LNCAP (cell line): ENCODE data around the gene GRIK3.

Source experiments
- TF ChIP-seq, protein P1 (sequence below): fragments of 450-650 bp; IDR thresholded peaks from 2 replicates; pipeline ENCODE4 v1.5.1; 2017; ENCODE audit warnings: mild to moderate bottlenecking

Gene GRIK3

DNA sequence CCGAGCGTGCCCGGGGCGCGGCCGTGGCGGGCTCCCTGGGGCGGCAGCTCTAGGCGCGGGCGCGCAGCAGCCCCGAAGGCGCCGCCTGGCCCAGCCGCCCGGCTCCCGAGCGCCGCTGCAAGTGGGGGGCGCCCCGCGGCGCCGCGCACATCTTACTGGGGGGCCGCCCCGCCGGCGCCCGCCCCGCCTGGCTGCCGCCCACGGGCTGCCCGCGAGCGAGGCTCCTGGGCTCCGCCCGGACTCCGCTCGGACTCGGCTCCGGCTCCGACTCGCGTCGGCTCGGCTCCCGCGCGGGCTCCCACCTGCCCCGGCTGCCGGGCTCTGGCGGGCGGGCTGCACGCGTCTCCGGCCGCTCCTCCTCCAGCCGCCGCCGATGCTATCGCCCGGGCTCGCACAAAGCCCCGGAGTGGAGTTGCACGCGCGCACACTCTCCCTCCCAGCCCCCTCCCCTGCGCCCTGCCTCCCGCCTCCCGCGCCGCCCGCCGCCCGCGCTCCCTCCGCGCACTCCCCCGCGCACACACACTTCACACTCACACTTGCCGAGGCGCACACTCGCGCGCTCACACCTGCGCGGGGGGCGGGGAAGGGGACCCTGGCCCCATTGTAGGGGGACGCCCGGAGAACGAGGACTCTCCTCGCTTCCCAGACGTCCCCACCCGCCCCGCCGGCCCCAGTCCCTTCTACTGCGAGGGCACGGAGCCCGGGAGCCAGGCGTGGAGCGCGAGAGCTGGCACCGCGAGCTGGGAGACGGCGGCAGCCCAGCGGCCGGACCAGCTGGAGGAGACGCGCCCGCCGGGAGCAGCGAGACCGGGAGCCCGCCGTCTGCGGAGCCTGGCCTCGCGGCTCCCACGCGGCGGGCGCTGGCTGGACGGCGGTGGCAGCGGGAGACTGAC lies at the start of gene GRIK3:
GRIK3 (minus strand) TSS at position 395 of the 893 bp plus-strand sequence. CDS start 407 bp downstream, outside the sequence.
- TF ChIP-seq, protein P1, sequence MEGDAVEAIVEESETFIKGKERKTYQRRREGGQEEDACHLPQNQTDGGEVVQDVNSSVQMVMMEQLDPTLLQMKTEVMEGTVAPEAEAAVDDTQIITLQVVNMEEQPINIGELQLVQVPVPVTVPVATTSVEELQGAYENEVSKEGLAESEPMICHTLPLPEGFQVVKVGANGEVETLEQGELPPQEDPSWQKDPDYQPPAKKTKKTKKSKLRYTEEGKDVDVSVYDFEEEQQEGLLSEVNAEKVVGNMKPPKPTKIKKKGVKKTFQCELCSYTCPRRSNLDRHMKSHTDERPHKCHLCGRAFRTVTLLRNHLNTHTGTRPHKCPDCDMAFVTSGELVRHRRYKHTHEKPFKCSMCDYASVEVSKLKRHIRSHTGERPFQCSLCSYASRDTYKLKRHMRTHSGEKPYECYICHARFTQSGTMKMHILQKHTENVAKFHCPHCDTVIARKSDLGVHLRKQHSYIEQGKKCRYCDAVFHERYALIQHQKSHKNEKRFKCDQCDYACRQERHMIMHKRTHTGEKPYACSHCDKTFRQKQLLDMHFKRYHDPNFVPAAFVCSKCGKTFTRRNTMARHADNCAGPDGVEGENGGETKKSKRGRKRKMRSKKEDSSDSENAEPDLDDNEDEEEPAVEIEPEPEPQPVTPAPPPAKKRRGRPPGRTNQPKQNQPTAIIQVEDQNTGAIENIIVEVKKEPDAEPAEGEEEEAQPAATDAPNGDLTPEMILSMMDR = no peak

GRCh38 chr1:37084013-37084412 lies 49.7 kb upstream of the GRIK3 start:
- TF ChIP-seq, protein P1 = no peak

DNA sequence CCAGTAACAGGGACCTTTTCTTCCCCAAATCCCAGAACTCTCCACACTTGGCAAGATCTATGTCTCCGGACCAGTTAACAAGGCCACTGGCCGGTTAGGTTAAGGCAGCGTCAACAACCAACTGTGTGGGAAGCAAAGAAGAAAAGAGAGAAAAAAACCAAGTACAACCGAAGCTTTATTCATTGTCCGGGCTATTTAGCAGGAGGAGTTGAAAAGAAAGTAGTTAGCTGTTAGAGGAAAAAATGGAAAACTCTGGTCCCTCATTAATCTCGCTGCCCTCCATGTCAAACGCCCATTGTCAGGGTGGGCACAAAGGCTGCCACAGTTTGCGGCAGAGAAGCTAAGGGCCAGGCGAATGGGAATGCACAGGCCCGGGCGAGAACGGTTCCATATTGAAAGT lies 49.3 kb upstream of the GRIK3 start:
- TF ChIP-seq, protein P1 = no peak

- TF ChIP-seq, protein P1 = no peak
Observed at GRCh38 chr1:37078866-37079265, 44.6 kb upstream of the GRIK3 start.

GRCh38 chr1:37076168-37076567 lies 41.9 kb upstream of the GRIK3 start:
- TF ChIP-seq, protein P1 = no peak

DNA sequence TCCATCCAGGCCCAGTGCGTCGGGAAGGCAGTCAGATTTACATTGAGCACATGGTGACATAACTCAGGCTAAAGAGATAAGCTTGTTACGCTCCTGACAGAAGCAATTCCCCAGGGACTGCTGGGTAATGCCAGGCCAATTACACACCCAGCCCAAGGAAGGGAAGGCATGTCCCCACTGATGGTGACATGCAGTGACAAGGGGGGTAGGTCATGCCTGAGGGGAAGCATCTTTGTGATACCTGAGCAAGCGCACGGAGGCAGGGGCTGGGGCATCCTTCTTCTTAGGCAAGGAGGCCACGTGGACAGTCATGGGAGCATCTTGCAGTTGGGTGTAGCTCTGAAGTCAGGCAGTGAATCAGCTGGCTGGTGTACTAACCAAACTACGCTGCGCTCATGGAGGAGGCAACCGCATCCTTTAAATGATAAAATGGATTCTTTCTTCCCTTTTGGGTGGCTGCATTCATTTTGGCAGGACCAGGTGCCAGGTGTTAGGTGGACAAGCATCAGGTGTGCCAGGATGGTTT lies 39.6 kb upstream of the GRIK3 start:
- TF ChIP-seq, protein P1 = no peak

- TF ChIP-seq, protein P1 = no peak
Observed at GRCh38 chr1:37073152-37073853, 39.0 kb upstream of the GRIK3 start.
